ENCODE results near the gene TRPM4. TPM values are rescaled to one million over a fixed set of nuclear protein-coding genes. Genes with fewer than 3 reads are reported as not detected.

Gene TRPM4
- total and polyA plus RNA-seq, 4 donors: 21.3 to 59.1 (median 49.5) TPM

GRCh38 chr19:49132974-49133609 is 24.5 kb upstream of the TRPM4 start:
- H3K36me3 ChIP-seq (ENCODE audit: control insufficient read depth in 1 of 2, insufficient read depth in 2 of 2, low read length in 1 of 2): no peaks in the 10 kb centered on the region
- H3K4me1 ChIP-seq (ENCODE audit: control insufficient read depth in 1 of 2, insufficient read depth in 2 of 2, low read length in 2 of 2): no peaks in the 10 kb centered on the region
- H3K9me3 ChIP-seq (ENCODE audit: control insufficient read depth, low read length): no peaks in the 10 kb centered on the region
- no peaks in the 10 kb centered on the region for H3K27me3 ChIP-seq (ENCODE audit: control insufficient read depth in 1 of 2, insufficient read depth in 2 of 2, low read length in 1 of 2)
- ATAC-seq (ENCODE audit: low FRiP score): peak; percentile 39
- no peak overlapping the region for H3K4me3 ChIP-seq (ENCODE audit: low read length in 2 of 2)
- WGBS, 2 donors: 20 to 25% methylated on average over 46 to 49 of the region's 49 CpGs
- intact Hi-C loops (cut with DNase I): no loop called here
- no peak for DNase-seq
- H3K27ac ChIP-seq (ENCODE audit: low read depth in 1 of 2, low read length in 2 of 2): no peak overlapping the region

- H3K27me3 ChIP-seq (ENCODE audit: control insufficient read depth in 1 of 2, insufficient read depth in 2 of 2, low read length in 1 of 2): no peaks in the 10 kb centered on the region
- H3K9me3 ChIP-seq (ENCODE audit: control insufficient read depth, low read length): no peaks in the 10 kb centered on the region
- intact Hi-C loops (cut with DNase I): no loop called here
- H3K36me3 ChIP-seq (ENCODE audit: control insufficient read depth in 1 of 2, insufficient read depth in 2 of 2, low read length in 1 of 2): no peaks in the 10 kb centered on the region
- no peak overlapping the region for H3K27ac ChIP-seq (ENCODE audit: low read depth in 1 of 2, low read length in 2 of 2)
- ATAC-seq (ENCODE audit: low FRiP score) (peak; percentile 57), DNase-seq (peak; percentile 73 to 88)
- no peak overlapping the region for H3K4me3 ChIP-seq (ENCODE audit: low read length in 2 of 2)
- 24 to 43% methylated on average over 42 of the region's 42 CpGs for WGBS, 2 donors
- H3K4me1 ChIP-seq (ENCODE audit: control insufficient read depth in 1 of 2, insufficient read depth in 2 of 2, low read length in 2 of 2): no peaks in the 10 kb centered on the region
Observed at GRCh38 chr19:49133621-49134454, 23.8 kb upstream of the TRPM4 start.

GRCh38 chr19:49135686-49136085 is 21.9 kb upstream of the TRPM4 start:
- DNase-seq (no peak), ATAC-seq (ENCODE audit: low FRiP score) (no peak)
- Histone ChIP-seq H3K36me3 (ENCODE audit: control insufficient read depth in 1 of 2, insufficient read depth in 2 of 2, low read length in 1 of 2) (no peaks in the 10 kb centered on the region), H3K27me3 (ENCODE audit: control insufficient read depth in 1 of 2, insufficient read depth in 2 of 2, low read length in 1 of 2) (no peaks in the 10 kb centered on the region), H3K4me3 (ENCODE audit: low read length in 2 of 2) (no peak overlapping the region), H3K4me1 (ENCODE audit: control insufficient read depth in 1 of 2, insufficient read depth in 2 of 2, low read length in 2 of 2) (no peaks in the 10 kb centered on the region), H3K27ac (ENCODE audit: low read depth in 1 of 2, low read length in 2 of 2) (no peak overlapping the region), H3K9me3 (ENCODE audit: control insufficient read depth, low read length) (no peaks in the 10 kb centered on the region)
- WGBS, 2 donors: 84 to 92% methylated on average over 5 of the region's 5 CpGs
- intact Hi-C loops (cut with DNase I): no loop called here

GRCh38 chr19:49136771-49137171 is 20.8 kb upstream of the TRPM4 start:
- H3K9me3 ChIP-seq (ENCODE audit: control insufficient read depth, low read length): no peaks in the 10 kb centered on the region
- H3K4me3 ChIP-seq (ENCODE audit: low read length in 2 of 2): no peak overlapping the region
- H3K27ac ChIP-seq (ENCODE audit: low read depth in 1 of 2, low read length in 2 of 2): no peak overlapping the region
- DNase-seq: no peak
- WGBS, 2 donors: 68 to 85% methylated on average over 10 of the region's 10 CpGs
- intact Hi-C loops (cut with DNase I): no loop called here
- no peak for ATAC-seq (ENCODE audit: low FRiP score)
- no peaks in the 10 kb centered on the region for H3K4me1 ChIP-seq (ENCODE audit: control insufficient read depth in 1 of 2, insufficient read depth in 2 of 2, low read length in 2 of 2)
- H3K27me3 ChIP-seq (ENCODE audit: control insufficient read depth in 1 of 2, insufficient read depth in 2 of 2, low read length in 1 of 2): no peaks in the 10 kb centered on the region
- no peaks in the 10 kb centered on the region for H3K36me3 ChIP-seq (ENCODE audit: control insufficient read depth in 1 of 2, insufficient read depth in 2 of 2, low read length in 1 of 2)

- intact Hi-C loops (cut with DNase I): loop anchor here in 1 of 2 donors (10.0 kb wide), 2 partner anchors 46 to 146 kb away; partner anchors contain the start of genes GYS1 and RUVBL2
- Histone ChIP-seq H3K27ac (ENCODE audit: low read depth in 1 of 2, low read length in 2 of 2) (no peak overlapping the region), H3K4me1 (ENCODE audit: control insufficient read depth in 1 of 2, insufficient read depth in 2 of 2, low read length in 2 of 2) (no peaks in the 10 kb centered on the region), H3K36me3 (ENCODE audit: control insufficient read depth in 1 of 2, insufficient read depth in 2 of 2, low read length in 1 of 2) (no peaks in the 10 kb centered on the region), H3K27me3 (ENCODE audit: control insufficient read depth in 1 of 2, insufficient read depth in 2 of 2, low read length in 1 of 2) (no peaks in the 10 kb centered on the region), H3K4me3 (ENCODE audit: low read length in 2 of 2) (no peak overlapping the region), H3K9me3 (ENCODE audit: control insufficient read depth, low read length) (no peaks in the 10 kb centered on the region)
- DNase-seq: no peak
- no peak for ATAC-seq (ENCODE audit: low FRiP score)
- WGBS, 2 donors: 80 to 94% methylated on average over 7 of the region's 7 CpGs
Observed at GRCh38 chr19:49140951-49141350, 16.6 kb upstream of the TRPM4 start.

GRCh38 chr19:49141352-49141751 is 16.2 kb upstream of the TRPM4 start:
- Histone ChIP-seq H3K4me3 (ENCODE audit: low read length in 2 of 2) (no peak overlapping the region), H3K27me3 (ENCODE audit: control insufficient read depth in 1 of 2, insufficient read depth in 2 of 2, low read length in 1 of 2) (no peaks in the 10 kb centered on the region), H3K36me3 (ENCODE audit: control insufficient read depth in 1 of 2, insufficient read depth in 2 of 2, low read length in 1 of 2) (no peaks in the 10 kb centered on the region), H3K9me3 (ENCODE audit: control insufficient read depth, low read length) (no peaks in the 10 kb centered on the region), H3K4me1 (ENCODE audit: control insufficient read depth in 1 of 2, insufficient read depth in 2 of 2, low read length in 2 of 2) (no peaks in the 10 kb centered on the region), H3K27ac (ENCODE audit: low read depth in 1 of 2, low read length in 2 of 2) (no peak overlapping the region)
- ATAC-seq (ENCODE audit: low FRiP score) (no peak), DNase-seq (no peak)
- 86 to 87% methylated on average over 6 of the region's 6 CpGs for WGBS, 2 donors
- intact Hi-C loops (cut with DNase I): loop anchor here in 1 of 2 donors (10.0 kb wide), 2 partner anchors 47 to 147 kb away; partner anchors contain the start of genes GYS1 and RUVBL2

- Histone ChIP-seq H3K4me3 (ENCODE audit: low read length in 2 of 2) (peak overlapping the region in 1 of 2 donors; percentile 28), H3K27me3 (ENCODE audit: control insufficient read depth in 1 of 2, insufficient read depth in 2 of 2, low read length in 1 of 2) (no peaks in the 10 kb centered on the region), H3K27ac (ENCODE audit: low read depth in 1 of 2, low read length in 2 of 2) (no peak overlapping the region), H3K9me3 (ENCODE audit: control insufficient read depth, low read length) (no peaks in the 10 kb centered on the region), H3K36me3 (ENCODE audit: control insufficient read depth in 1 of 2, insufficient read depth in 2 of 2, low read length in 1 of 2) (no peaks in the 10 kb centered on the region), H3K4me1 (ENCODE audit: control insufficient read depth in 1 of 2, insufficient read depth in 2 of 2, low read length in 2 of 2) (no peaks in the 10 kb centered on the region)
- 1 to 2% methylated on average over 21 of the region's 21 CpGs for WGBS, 2 donors
- ATAC-seq (ENCODE audit: low FRiP score) (peak; percentile 92), DNase-seq (peak; percentile 92 to 96)
- intact Hi-C loops (cut with DNase I): loop anchor here in 1 of 2 donors (10.0 kb wide), 2 partner anchors 48 to 148 kb away; partner anchors contain the start of genes GYS1 and RUVBL2
Observed at GRCh38 chr19:49142866-49143335, 14.7 kb upstream of the TRPM4 start.

GRCh38 chr19:49145573-49146407 is 11.8 kb upstream of the TRPM4 start:
- Histone ChIP-seq H3K27me3 (ENCODE audit: control insufficient read depth in 1 of 2, insufficient read depth in 2 of 2, low read length in 1 of 2) (no peaks in the 10 kb centered on the region), H3K9me3 (ENCODE audit: control insufficient read depth, low read length) (no peaks in the 10 kb centered on the region), H3K27ac (ENCODE audit: low read depth in 1 of 2, low read length in 2 of 2) (no peak overlapping the region), H3K36me3 (ENCODE audit: control insufficient read depth in 1 of 2, insufficient read depth in 2 of 2, low read length in 1 of 2) (no peaks in the 10 kb centered on the region), H3K4me1 (ENCODE audit: control insufficient read depth in 1 of 2, insufficient read depth in 2 of 2, low read length in 2 of 2) (no peaks in the 10 kb centered on the region), H3K4me3 (ENCODE audit: low read length in 2 of 2) (no peak overlapping the region)
- ATAC-seq (ENCODE audit: low FRiP score) (peak; percentile 70), DNase-seq (peak; percentile 85 to 94)
- intact Hi-C loops (cut with DNase I): loop anchor here (5.0 to 10.0 kb wide), 3 partner anchors 38 to 151 kb away; partner anchors contain the start of genes GYS1 (in 1 of the 2) and RUVBL2 (in 1 of the 2)
- WGBS, 2 donors: 5 to 6% methylated on average over 28 to 30 of the region's 30 CpGs
